HCT116 (cell line): Measurements from ENCODE around the gene CCND1. TPM values are rescaled to one million over a fixed set of nuclear protein-coding genes. Genes with fewer than 3 reads are reported as not detected.

Experiments
- ATAC-seq: fragments of 200-7000 bp; cut with Tn5 transposase; 2 replicates; pipeline ENCODE4 v1.9.1; 2020; ENCODE audit warnings: mild to moderate bottlenecking, moderate library complexity
- BruUV-seq: library from RNA; stranded (reverse); fragments of 400-500 nt; replicated peaks from 2 replicates; lab custom pipeline; 2021; lab: Mats Ljungman, UMichigan
- CTCF ChIA-PET: fragments of 300-600 bp; sonication (Branson Sonifier 250); formaldehyde crosslinking; loops from one replicate; lab custom pipeline; 2021; ENCODE audit warnings: antibody characterized with exemption; lab: Charles Lee
- POLR2A ChIA-PET: fragments of 300-600, 350-600 bp; sonication (Branson Sonifier 250); formaldehyde crosslinking; loops from one replicate; lab custom pipeline; 2021; ENCODE audit warnings: antibody characterized with exemption; lab: Charles Lee
- RAD21 ChIA-PET, 2 experiments: fragments of 300-600 bp; sonication (Branson Sonifier 250); formaldehyde crosslinking; loops; one replicate each; lab custom pipeline; 2023; ENCODE audit warnings: low total read pairs in 2 of 2; ENCODE audit not compliant: uncharacterized antibody in 2 of 2, unreplicated experiment in 2 of 2, low non-redundant PET in 1 of 2; lab: Charles Lee
- DNase-seq: peaks from one replicate; pipeline ENCODE4 v3.0.0-alpha.2; 2010; ENCODE audit warnings: low read depth, low spot score
- H2AFZ ChIP-seq: fragments of 200-600 bp; shearing (Covaris generic), sonication (generic); 2 replicates; pipeline ENCODE4 v1.6.1; 2017; ENCODE audit warnings: low read depth, mixed run types, mixed read lengths, antibody characterized with exemption, low read length; ENCODE audit not compliant: poor library complexity, severe bottlenecking
- H3K27ac ChIP-seq: 2 replicates; pipeline ENCODE4 v1.5.1; 2012; ENCODE audit warnings: low read depth, low read length
- H3K27me3 ChIP-seq: fragments of 200-600 bp; sonication (generic); 2 replicates; pipeline ENCODE4 v1.6.1; 2016; ENCODE audit warnings: mixed run types, low read length, mixed read lengths; ENCODE audit not compliant: insufficient read depth
- H3K36me3 ChIP-seq, 2 experiments: fragments of 200-500 bp in 1 of 2; fragments of 200-600 bp in 1 of 2; sonication (Bioruptor generic) in 1 of 2; sonication (generic) in 1 of 2; 2 replicates each; pipeline versions ENCODE4 v1.5.1 to v1.6.1; 2014 to 2016; ENCODE audit warnings: low read length in 2 of 2, inconsistent platforms in 1 of 2, mixed read lengths in 1 of 2, mixed run types in 1 of 2; ENCODE audit not compliant: insufficient read depth in 2 of 2, control insufficient read depth in 1 of 2
- H3K4me1 ChIP-seq, 2 experiments: fragments of 200-600 bp in 1 of 2; sonication (generic) in 1 of 2; 2 replicates each; pipeline versions ENCODE4 v1.5.1 to v1.6.1; 2012 to 2017; ENCODE audit warnings: low read length in 2 of 2, inconsistent platforms in 1 of 2, mild to moderate bottlenecking in 1 of 2, mixed read lengths in 1 of 2, mixed run types in 1 of 2, moderate library complexity in 1 of 2; ENCODE audit not compliant: insufficient read depth in 2 of 2, control insufficient read depth in 1 of 2
- H3K4me2 ChIP-seq: fragments of 200-600 bp; sonication (generic); 2 replicates; pipeline ENCODE4 v1.6.1; 2017; ENCODE audit warnings: mixed run types, low read length, mixed read lengths
- H3K4me3 ChIP-seq, 2 experiments: fragments of 200-600 bp in 1 of 2; sonication (generic) in 1 of 2; replicated peaks in 1 of 2; 2 replicates each; pipeline ENCODE4 v1.5.1; 2011 to 2016; ENCODE audit warnings: low read length in 2 of 2, control low read depth in 1 of 2, low read depth in 1 of 2, mild to moderate bottlenecking in 1 of 2, mixed read lengths in 1 of 2, mixed run types in 1 of 2
- H3K79me2 ChIP-seq: fragments of 200-600 bp; sonication (generic); 2 replicates; pipeline ENCODE4 v1.6.1; 2017; ENCODE audit warnings: mild to moderate bottlenecking, mixed run types, low read length, moderate library complexity, mixed read lengths; ENCODE audit not compliant: insufficient read depth
- H3K9ac ChIP-seq: fragments of 200-600 bp; sonication (generic); 2 replicates; pipeline ENCODE4 v1.6.1; 2016; ENCODE audit warnings: low read length, mixed read lengths
- H3K9me2 ChIP-seq: fragments of 200-600 bp; sonication (generic), shearing (Covaris generic); 2 replicates; pipeline ENCODE4 v1.6.1; 2017; ENCODE audit warnings: mixed run types, mild to moderate bottlenecking, moderate library complexity; ENCODE audit not compliant: insufficient read depth
- H3K9me3 ChIP-seq, 2 experiments: fragments of 200-500 bp in 1 of 2; fragments of 200-600 bp in 1 of 2; sonication (Bioruptor generic) in 1 of 2; sonication (generic) in 1 of 2; 2 replicates each; pipeline ENCODE4 v1.6.1; 2014 to 2017; ENCODE audit warnings: low read length in 2 of 2, mixed read lengths in 2 of 2, inconsistent platforms in 1 of 2, low read depth in 1 of 2, mild to moderate bottlenecking in 1 of 2, mixed run types in 1 of 2, moderate library complexity in 1 of 2; ENCODE audit not compliant: control insufficient read depth in 1 of 2, insufficient read depth in 1 of 2
- H4K20me1 ChIP-seq: fragments of 200-600 bp; sonication (generic), shearing (Covaris generic); 2 replicates; pipeline ENCODE4 v1.6.1; 2017; ENCODE audit warnings: mixed run types, mild to moderate bottlenecking, moderate library complexity; ENCODE audit not compliant: insufficient read depth
- CBX3 ChIP-seq: IDR thresholded peaks from 2 replicates; pipeline ENCODE4 v1.6.1; 2012; ENCODE audit warnings: low read depth
- ELF1 ChIP-seq: IDR thresholded peaks from 2 replicates; pipeline ENCODE4 v1.6.1; 2012; ENCODE audit warnings: low read depth, borderline replicate concordance
- JUND ChIP-seq: IDR thresholded peaks from 2 replicates; pipeline ENCODE4 v1.6.1; 2012
- POLR2A ChIP-seq: IDR thresholded peaks from 2 replicates; pipeline ENCODE4 v1.7.0; 2011; ENCODE audit warnings: borderline replicate concordance; ENCODE audit not compliant: insufficient read depth, insufficient read length; ENCODE audit errors: extremely low read depth
- SIN3A ChIP-seq: IDR thresholded peaks from 2 replicates; pipeline ENCODE4 v1.6.1; 2012; ENCODE audit warnings: low read depth
- SRF ChIP-seq: IDR thresholded peaks from 2 replicates; pipeline ENCODE4 v1.6.1; 2012; ENCODE audit warnings: low read depth
- TCF7L2 ChIP-seq: IDR thresholded peaks from 2 replicates; pipeline ENCODE4 v1.7.0; 2011; ENCODE audit warnings: borderline replicate concordance, inconsistent platforms; ENCODE audit not compliant: insufficient read depth, insufficient read length; ENCODE audit errors: extremely low read depth
- YY1 ChIP-seq: IDR thresholded peaks from 2 replicates; pipeline ENCODE4 v1.6.1; 2011; ENCODE audit warnings: low read length, low read depth, moderate library complexity, mild to moderate bottlenecking; ENCODE audit not compliant: insufficient replicate concordance; ENCODE audit errors: extremely low read depth
- ZFX ChIP-seq: fragments of 450-650 bp; IDR thresholded peaks from 2 replicates; pipeline ENCODE4 v1.6.1; 2017
- intact Hi-C: fragments of 100-400 bp; cut with micrococcal nuclease; formaldehyde crosslinking; loops from 2 replicates; pipeline ENCODE4 v1.10.0; 2022
- total RNA-seq: library from RNA; stranded (reverse); gene quantifications from one replicate; pipeline ENCODE4 v1.2.1, GENCODE V29; 2021; ENCODE audit not compliant: unreplicated experiment
- TF ChIP-seq, protein P1 (sequence below), 3 experiments: fragments of 200-600 bp in 1 of 3; sonication (generic) in 1 of 3; IDR thresholded peaks in 2 of 3; conservative IDR thresholded peaks in 1 of 3; 2 replicates each; pipeline ENCODE4 v1.5.1; 2012 to 2017; ENCODE audit warnings: low read depth in 2 of 3, low read length in 2 of 3, antibody characterized with exemption in 1 of 3, borderline replicate concordance in 1 of 3, control low read depth in 1 of 3, mild to moderate bottlenecking in 1 of 3, mixed read lengths in 1 of 3, mixed run types in 1 of 3, moderate library complexity in 1 of 3; ENCODE audit not compliant: insufficient read depth in 1 of 3
- TF ChIP-seq, protein P2 (sequence below): IDR thresholded peaks from 2 replicates; pipeline ENCODE4 v1.6.1; 2012
- TF ChIP-seq, protein P3 (sequence below): IDR thresholded peaks from 2 replicates; pipeline ENCODE4 v1.6.1; 2011; ENCODE audit warnings: mild to moderate bottlenecking, low read length, moderate library complexity; ENCODE audit not compliant: insufficient replicate concordance; ENCODE audit errors: extremely low read depth
- TF ChIP-seq, protein P4 (sequence below): IDR thresholded peaks from 2 replicates; pipeline ENCODE4 v1.6.1; 2012

CCND1 gene
- total RNA-seq, 1 experiment from 2014 or later, result 601 TPM

DNA sequence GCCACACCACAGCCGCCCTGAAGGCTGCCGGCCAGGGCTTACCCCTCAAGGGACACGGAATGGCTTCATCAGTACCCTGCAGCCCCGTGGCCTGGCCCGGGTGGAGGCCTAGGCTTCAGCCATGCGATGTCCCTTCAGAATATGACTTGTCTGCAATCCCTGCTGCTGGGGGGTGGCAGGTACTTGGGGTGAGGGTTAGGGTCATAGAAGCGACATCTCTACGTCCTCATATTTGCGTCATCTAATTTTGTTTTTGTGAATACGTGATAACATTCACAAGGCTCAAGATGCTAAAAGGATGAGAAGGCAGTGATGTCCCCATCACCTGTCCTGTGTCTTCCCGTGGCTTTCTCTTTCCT lies 6.4 kb downstream of the CCND1 start (continued):
- no peak for TF ChIP-seq YY1
- TF ChIP-seq ZFX, result no peak
- TF ChIP-seq JUND, result no peak
- TF ChIP-seq, protein P1, sequence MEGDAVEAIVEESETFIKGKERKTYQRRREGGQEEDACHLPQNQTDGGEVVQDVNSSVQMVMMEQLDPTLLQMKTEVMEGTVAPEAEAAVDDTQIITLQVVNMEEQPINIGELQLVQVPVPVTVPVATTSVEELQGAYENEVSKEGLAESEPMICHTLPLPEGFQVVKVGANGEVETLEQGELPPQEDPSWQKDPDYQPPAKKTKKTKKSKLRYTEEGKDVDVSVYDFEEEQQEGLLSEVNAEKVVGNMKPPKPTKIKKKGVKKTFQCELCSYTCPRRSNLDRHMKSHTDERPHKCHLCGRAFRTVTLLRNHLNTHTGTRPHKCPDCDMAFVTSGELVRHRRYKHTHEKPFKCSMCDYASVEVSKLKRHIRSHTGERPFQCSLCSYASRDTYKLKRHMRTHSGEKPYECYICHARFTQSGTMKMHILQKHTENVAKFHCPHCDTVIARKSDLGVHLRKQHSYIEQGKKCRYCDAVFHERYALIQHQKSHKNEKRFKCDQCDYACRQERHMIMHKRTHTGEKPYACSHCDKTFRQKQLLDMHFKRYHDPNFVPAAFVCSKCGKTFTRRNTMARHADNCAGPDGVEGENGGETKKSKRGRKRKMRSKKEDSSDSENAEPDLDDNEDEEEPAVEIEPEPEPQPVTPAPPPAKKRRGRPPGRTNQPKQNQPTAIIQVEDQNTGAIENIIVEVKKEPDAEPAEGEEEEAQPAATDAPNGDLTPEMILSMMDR (IDR thresholded peaks at IDR 0.05 in 2 of 3, conservative IDR thresholded peaks at IDR 0.05 in 1 of 3; ENCODE audit: borderline replicate concordance in 1 of 3, insufficient read depth in 1 of 3, low read depth in 2 of 3, low read length in 2 of 3), result no peak
- TF ChIP-seq POLR2A, result no peak
- TF ChIP-seq, protein P2, sequence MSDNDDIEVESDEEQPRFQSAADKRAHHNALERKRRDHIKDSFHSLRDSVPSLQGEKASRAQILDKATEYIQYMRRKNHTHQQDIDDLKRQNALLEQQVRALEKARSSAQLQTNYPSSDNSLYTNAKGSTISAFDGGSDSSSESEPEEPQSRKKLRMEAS, result no peak
- TF ChIP-seq CBX3, result no peak
- no peak for TF ChIP-seq ELF1
- TF ChIP-seq SIN3A, result no peak
- TF ChIP-seq TCF7L2, result no peak
- TF ChIP-seq SRF, result no peak

DNA sequence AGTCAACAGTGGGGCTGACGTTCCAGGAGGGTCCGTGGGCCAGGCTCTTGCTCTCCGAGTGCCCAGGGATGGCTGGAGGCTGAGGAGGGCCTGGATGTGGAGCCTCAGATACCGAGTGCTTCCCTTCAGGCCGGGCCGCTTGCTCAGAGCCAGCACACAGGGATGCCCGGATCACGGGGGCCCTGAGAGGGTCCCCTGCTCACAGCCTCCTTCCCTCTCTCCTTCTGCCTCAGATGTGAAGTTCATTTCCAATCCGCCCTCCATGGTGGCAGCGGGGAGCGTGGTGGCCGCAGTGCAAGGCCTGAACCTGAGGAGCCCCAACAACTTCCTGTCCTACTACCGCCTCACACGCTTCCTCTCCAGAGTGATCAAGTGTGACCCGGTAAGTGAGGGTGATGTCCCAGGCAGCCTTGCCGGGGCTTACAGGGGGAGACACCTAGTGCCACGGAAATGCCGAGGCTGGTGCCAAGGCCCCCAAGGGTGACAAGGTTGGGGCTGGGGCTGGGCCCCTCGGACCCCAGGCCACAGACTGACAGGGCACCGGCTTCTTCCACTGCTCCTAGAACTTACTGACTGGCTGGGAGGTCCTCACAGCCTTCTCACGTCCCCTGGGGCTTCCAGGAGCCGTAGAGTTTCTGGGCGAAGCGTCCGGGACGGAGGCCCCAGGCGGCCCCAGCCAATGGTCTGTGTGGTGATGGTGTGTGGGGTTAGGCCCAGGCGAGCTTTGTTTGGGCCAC lies 7.0 kb downstream of the CCND1 start:
- Histone ChIP-seq H3K36me3 (peaks cover 59 to 89% of the 10 kb centered on the region in 2 experiments), H3K4me3 (no peak overlapping the region), H3K9me2 (no peaks in the 10 kb centered on the region), H3K9ac (no peak overlapping the region), H3K79me2 (peaks cover 92% of the 10 kb centered on the region), H2AFZ (no peak overlapping the region)
- ChIA-PET CTCF (no interaction called here), RAD21 (no interaction called here)
- intact Hi-C loops, result no loop called here
- DNase-seq, result no peak
- BruUV-seq, result no TSS peak
- no peak for TF ChIP-seq TCF7L2
- TF ChIP-seq, protein P3, sequence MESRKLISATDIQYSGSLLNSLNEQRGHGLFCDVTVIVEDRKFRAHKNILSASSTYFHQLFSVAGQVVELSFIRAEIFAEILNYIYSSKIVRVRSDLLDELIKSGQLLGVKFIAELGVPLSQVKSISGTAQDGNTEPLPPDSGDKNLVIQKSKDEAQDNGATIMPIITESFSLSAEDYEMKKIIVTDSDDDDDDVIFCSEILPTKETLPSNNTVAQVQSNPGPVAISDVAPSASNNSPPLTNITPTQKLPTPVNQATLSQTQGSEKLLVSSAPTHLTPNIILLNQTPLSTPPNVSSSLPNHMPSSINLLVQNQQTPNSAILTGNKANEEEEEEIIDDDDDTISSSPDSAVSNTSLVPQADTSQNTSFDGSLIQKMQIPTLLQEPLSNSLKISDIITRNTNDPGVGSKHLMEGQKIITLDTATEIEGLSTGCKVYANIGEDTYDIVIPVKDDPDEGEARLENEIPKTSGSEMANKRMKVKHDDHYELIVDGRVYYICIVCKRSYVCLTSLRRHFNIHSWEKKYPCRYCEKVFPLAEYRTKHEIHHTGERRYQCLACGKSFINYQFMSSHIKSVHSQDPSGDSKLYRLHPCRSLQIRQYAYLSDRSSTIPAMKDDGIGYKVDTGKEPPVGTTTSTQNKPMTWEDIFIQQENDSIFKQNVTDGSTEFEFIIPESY, result no peak
- TF ChIP-seq, protein P4, sequence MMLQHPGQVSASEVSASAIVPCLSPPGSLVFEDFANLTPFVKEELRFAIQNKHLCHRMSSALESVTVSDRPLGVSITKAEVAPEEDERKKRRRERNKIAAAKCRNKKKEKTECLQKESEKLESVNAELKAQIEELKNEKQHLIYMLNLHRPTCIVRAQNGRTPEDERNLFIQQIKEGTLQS, result no peak
- peak; percentile 4 for TF ChIP-seq POLR2A
- TF ChIP-seq, all 23 proteins: peak for 1
- Histone ChIP-seq H3K27me3 (no peaks in the 10 kb centered on the region), H4K20me1 (peaks cover 47% of the 10 kb centered on the region; the same call in 1 of the 2 replicates), H3K27ac (peak overlapping the region; percentile 36; the same call in 1 of the 2 replicates), H3K4me2 (no peak overlapping the region), H3K9me3 (no peaks in the 10 kb centered on the region), H3K4me1 (peaks cover 10 to 71% of the 10 kb centered on the region in 2 experiments)
- POLR2A ChIA-PET, result no interaction called here
- peak; percentile 2; the same call in 1 of the 2 replicates for ATAC-seq
